NCI-H226 (cell line): ENCODE results near the gene ITGB5.
"Not testable (repeated sequence)": the region's sequence is repeated elsewhere in the genome, so short reads cannot be mapped to it uniquely, and the experiment has no call there.

Experiments used
- DNase-seq: peaks from one replicate; pipeline ENCODE4 v3.0.0-alpha.2; 2015

Gene ITGB5

DNA sequence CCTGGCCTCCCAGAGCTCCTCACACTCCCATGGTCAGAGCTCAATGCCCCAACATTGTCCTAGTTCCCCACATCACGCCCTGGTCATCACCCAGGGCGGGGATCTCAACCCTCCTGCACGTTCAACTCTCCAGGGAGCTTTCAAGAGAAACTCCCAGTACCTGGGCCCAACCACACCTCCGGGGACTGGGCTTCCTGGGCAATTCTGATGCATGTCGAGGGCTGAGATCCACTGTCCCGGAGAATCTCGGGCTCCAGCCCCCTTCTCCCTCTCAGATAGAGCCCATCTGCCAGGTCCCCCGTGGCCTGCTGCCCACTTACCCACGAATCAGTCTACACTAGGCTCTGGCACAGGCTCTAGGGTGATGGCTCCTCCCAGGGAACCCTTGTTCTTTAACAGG is 117.7 kb downstream of the ITGB5 start:
- no peak for DNase-seq

DNA sequence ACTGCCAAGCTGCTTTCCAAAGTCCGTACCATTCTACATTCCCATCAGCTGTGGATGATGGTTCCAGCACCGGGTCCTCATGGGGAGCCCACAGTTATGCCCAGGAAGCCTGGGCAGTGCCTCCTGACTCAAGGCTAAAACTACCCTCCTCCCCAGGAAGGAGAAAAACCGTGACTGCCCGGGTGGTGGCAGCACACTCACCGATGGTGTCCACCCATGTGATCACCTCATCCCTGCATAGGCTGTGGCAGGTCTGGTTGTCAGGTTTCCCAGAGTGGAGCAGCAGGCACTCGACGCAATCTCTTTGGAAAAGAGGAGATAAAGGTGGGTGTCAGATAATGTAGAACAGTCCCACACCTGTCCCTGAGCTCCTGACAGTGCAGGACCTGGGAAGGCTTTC is 118.4 kb downstream of the ITGB5 start:
- DNase-seq: peak; percentile 45

- DNase-seq: no peak
Measured at GRCh38 chr3:124767691-124768090, 119.5 kb downstream of the ITGB5 start.

DNA sequence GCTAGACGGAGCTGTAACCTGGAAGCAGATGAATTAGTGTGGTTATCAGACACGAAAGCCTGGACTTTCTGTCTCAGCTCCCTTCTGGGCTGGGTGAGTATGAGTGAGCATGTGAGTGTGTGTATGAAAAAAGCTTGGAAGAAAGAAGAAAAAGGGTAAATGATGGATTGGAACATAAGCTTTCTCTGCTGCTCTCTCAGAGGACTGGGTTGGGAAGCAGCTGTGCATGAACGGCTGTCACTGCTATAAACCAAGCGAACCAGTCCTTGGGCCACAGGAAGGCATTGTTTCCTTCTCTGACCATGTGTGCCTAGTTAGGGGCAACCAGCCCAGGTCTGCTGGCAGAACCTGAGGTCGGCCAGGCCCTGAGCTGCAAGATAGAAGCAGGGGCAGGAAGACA is 119.9 kb downstream of the ITGB5 start:
- DNase-seq: no peak

- DNase-seq: no peak
Measured at GRCh38 chr3:124766113-124767095, 120.8 kb downstream of the ITGB5 start.

GRCh38 chr3:124765197-124765840 is 121.8 kb downstream of the ITGB5 start:
- no peak for DNase-seq

GRCh38 chr3:124764746-124765145 is 122.4 kb downstream of the ITGB5 start:
- DNase-seq: no peak

DNA sequence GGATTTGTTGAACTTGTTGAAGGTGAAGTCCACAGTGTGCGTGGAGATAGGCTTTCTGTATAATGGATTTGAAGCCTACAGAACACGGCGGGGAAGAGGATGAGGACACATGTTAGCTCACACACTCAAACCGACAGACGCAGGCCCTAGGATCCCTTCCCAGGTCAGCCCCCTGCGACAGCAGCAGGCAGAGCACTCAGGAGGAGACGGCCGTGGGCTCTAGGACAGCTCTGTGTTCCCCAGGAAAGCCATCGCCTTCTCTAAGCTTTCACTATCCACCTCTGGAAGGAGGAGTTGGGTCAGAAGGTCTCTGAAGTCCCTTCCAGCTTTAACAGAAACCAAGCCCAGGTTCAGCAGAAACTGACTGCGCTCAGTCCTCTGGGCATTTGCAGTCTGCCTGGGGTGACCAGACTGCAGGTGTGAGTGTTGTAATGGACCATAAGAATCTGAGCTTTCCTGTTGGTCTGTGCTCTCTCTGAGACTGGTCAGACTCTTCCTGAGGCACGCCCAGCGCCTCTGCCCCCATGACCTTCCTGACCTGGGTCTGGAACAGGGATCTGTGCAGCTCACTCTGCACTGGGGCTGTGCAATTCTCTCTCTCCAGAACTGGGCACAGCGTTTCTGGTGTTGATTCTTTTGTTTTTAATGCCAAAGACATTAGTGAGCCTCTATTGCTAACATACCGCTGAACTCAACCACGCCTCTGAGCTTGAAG is 123.4 kb downstream of the ITGB5 start:
- DNase-seq: no peak

- DNase-seq: no peak
Measured at GRCh38 chr3:124763206-124763605, 124.0 kb downstream of the ITGB5 start.

DNA sequence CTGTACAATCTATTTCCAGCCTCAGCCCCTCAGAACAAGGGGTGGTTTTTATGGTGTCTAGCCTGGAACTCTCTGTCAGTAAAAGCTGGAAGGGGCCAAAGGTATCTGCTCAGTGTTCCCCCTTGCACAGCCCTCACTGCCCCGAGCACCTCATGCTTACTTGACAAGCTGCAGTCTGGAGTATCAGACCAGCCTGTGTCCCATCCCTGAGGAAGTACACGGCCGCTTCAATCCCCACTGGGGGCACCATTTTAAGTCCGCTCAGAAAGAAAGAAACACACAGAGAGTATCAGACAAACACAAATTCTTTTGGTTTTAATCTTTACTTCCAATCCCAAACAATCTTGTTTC is 124.5 kb downstream of the ITGB5 start:
- no peak for DNase-seq

DNA sequence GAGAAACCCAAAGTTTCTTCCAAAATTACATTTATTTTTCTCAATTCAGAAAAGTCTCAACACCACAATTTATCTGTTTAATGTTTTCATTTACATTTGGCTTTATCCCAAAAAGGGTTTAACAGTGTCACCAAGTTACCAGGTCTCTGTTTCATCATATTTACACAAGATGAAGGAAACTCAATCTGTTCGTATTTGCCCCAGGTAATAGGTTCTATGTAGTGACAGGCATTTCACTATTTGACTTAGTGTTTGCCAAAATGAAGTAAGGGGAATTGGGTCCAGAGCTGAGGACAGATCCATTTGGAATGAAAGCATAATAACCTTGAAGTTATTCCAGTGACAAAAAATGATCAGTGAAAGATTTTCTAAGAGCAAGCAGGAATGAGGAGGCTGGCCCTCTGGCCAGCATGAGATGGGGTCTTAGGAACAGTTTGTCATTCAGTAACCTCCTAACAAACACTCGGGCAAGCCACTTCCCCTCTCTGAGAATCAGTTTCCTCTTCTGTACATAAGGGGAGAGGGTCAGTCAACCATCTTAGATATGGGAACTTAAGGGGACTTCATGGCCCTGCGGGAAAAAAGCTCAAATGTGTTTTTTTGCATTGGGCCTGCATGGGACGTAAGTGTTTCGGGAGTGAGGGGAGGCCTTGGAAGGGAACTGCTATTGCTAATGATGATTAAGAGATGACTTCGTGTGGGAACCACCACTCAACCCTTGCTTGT is 125.1 kb downstream of the ITGB5 start:
- no peak for DNase-seq

DNA sequence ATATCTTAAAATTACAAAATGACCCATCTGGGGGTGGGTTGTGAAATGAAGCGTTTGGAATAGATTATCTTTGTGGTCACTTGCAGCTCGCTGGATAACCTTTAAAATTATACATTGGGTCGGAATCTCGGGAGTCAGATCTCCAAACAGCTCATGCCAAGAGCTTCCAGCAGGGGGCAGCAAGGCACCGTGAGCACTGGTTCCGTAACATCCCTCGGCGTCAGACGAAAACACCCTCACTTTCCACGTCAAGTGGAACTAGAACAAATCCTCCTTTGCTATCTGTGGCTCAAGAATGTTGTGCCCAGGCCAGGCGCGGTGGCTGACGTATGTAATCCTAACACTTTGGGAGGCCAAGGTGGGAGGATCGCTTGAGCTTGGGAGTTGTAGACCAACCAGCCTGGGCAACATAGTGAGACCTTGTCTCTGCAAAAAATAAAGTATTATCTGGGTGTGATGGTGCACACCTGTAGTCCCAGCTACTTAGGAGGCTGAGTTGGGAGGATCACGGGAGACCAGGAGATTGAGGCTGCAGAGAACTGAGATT is 125.8 kb downstream of the ITGB5 start:
- peak; percentile 57 for DNase-seq

- DNase-seq: peak; percentile 20
Measured at GRCh38 chr3:124760601-124761000, 126.6 kb downstream of the ITGB5 start.

DNA sequence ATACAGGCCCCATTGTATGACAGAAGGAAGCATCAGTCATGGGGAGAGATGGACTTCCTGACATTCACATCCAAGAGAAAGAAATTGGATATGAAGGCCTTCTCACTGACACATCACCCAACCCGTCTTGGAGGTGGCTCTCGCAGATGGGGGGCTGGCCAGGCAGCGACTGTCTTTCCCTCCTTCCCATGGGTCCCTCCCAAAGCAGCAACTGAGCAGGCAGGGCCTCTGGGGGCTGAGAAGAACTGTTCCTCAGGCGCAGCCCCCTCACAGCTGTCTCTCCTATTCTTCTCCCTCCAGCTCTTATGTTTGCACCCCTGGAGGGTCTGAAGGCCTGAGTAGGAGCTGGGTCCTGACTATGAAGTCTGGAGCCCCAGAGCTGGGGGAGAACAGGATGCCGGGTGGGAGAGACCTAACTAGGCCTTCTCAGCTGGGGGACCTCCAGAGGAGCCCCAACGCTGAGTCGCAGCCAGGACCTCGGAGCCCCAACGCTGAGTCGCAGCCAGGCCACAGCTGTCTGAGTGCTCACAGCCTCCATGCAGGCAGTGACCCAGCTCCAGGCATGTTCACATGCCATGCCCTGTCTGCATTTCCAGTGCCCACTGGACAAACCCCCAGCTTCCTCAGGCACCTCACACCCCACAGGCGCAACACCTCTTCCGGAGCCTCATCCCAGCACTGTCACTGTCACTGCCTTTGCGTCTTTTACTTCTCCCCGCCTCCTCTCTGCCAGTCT is 127.3 kb downstream of the ITGB5 start:
- no peak for DNase-seq

DNA sequence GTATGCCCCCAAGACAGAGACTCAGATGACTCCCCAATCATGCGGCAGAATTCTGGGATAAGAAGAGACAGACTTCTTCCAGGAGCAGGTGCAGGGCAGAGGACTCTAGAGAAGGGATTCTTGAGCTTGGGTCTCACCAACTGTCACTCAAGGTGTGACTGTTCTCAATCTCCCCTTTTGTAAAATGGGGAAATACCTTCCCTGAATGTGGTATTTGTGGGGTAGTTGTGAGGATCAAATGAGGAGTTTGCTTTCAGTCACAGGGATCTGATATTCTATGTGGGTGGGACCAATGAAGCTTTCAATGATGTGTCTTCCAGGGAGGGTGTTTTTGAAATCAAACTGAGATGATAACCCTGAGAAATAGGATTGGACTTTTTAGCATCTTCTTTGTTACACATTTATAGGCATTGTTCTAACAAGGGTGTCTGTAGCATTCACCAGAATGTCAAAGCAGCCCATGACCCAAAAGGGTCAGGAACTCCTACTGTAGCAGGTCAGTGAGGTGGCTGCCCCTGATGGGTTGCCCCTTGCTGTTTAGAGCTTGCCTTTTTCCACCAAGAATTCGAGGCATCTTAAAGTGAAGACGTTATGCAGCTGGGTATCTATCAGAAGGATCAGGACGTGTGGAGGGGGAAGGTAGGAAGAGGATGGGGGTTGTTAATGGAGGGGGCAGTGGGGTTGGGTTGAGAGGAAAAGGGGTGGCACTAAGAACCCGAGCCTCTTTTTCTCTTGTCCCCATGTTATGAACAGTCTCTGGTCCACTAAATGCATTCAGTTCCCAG is 128.1 kb downstream of the ITGB5 start:
- no peak for DNase-seq

- not testable (repeated sequence) for DNase-seq
Measured at GRCh38 chr3:124757926-124758325, 129.2 kb downstream of the ITGB5 start.

DNA sequence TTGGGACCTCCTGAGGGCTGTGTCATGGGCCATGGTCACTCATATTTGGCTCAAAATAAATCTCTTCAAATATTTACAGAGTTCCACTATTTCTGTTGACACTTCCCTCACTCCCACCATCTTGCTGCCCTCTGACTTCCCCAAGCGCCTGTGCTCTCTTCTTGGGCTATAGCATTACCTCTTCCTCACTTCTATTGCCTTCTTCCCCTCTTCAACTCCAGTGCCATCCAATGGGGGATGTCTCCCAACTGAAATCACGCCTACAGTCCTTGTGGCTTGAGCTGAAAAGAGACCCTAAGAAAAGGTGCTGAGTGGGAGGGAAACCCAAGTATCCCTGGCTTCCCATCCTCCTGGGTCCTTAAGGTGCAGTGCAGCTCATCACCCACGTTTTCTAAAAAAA is 135.1 kb downstream of the ITGB5 start:
- DNase-seq: no peak

DNA sequence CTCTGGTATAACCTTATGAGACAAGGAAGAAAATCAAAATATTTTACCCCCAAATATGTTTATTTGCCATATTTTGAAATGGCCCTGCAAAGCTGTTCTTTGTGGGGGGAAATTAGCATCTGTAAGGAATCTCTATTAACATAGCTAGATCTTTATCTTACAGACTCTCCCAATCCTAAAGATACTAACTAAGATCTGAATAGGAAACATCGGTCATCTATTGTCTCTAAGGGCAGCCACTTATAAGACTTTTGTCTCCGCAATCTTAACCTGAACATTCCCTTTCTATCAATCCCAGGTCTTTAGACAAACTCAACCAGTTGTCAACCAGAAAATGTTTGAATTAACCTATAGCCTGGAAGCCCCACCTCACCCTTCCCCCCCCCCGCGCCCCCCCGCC is 135.7 kb downstream of the ITGB5 start:
- DNase-seq: no peak

- DNase-seq: not testable (repeated sequence)
Measured at GRCh38 chr3:124749877-124750276, 137.3 kb downstream of the ITGB5 start.

GRCh38 chr3:124748560-124749198 is 138.5 kb downstream of the ITGB5 start:
- no peak for DNase-seq
